ENCODE measurements around the gene NUP50.

Gene NUP50

DNA sequence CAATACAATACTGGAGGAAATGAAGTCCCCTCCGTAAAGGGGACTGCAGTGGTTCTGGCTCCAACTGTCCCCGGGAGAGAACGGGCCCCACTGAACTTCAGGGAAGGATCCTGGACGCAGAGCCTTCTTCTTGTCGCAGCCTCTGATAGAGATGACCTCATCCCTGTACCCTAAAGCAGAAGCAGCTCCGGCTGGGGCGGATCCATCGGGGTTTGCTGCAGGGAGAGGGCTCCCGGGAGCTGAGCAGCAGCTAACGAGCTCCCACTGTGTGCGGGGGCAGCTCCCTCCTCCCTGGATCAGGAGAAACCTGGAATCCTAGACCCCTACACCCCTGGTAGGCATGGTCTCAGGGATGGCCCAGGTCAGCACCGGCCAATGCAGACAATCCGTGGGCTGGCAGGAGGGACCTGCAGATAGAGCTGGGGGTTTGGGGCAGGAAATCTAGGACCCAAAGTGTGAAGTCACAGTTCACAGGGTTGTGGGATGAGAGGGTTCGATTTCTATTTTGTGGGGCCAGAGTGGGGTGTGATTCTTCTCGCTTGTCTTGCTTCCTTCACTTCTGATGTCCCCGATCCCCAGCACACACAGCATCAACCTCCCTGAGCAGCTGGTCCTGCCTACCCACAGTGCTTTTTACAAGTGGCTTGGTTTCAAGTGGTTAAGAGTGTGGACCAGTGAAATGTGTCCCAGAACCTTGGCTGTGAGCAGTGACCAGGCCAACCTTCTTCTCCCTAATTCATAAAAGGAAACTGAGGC, 64.1 kb downstream of the NUP50 start:
- no peak for DNase-seq (ENCODE audit: extremely low read depth in 1 of 2, low read depth in 1 of 2)

DNA sequence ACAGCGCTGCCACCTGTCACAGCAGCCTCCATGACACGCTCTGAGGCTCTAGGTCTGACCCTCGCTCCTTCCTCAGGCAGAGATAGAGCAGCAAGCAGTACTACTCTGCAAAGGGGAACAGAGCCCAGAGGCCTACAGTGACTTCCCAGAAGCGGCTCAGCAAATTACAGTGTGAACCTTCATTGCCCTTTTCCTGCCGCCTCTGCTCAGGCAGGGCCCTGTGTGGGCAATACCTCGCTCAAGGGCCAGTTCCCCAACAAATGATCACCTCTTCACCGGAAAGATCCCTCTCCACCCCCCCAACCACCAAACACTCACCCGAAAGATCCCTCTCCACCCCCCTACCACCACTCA, 64.7 kb downstream of the NUP50 start:
- DNase-seq (ENCODE audit: extremely low read depth in 1 of 2, low read depth in 1 of 2), result no peak

DNA sequence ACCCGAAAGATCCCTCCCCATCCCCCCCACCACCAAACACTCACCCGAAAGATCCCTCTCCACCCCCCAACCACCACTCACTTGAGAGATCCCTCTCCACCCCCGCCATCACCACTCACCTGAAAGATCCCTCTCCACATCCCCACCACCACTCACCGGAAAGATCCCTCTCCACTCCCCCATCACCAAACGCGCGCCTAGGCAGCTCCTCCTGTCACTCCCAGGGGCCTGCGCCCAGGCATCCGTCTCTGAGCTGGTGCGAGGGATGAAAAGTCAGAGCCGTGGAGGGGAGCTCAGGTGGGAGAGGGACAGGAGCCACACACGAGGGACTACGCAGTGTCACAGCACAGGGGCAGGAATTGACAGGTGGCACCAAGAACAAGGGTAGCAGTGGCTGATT, 65.5 kb downstream of the NUP50 start:
- DNase-seq (ENCODE audit: extremely low read depth in 1 of 2, low read depth in 1 of 2), result no peak

DNA sequence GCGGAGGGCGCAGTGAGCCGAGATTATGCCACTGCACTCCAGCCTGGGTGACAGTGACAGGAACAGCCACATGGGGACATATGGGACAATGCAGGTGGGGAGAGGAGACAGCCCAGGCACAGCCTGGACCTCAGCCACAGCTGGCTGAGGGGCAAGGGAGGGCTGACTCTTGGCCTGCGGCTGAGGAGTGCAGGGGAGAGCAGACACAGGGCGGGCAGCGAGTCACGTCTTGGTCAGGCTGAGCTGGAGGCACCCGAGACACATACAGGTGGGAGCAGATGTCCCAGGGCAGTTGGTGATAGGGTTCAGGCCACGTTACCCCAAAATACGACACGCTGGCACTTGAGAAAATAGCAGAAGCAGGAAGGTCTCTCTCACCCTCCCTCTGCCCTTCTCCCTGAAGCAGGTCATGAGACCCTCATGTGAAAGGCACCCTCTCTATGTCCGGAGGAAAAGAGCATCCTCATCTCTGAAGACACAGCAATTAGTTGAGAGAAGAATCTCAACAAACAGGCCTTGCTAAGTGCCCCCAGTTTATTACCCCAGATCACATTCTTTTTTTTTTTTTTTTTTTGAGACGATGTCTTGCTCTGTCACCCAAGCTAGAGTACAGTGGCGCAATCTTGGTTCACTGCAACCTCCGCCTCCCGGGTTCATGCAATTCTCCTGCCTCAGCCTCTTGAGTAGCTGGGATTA, 66.4 kb downstream of the NUP50 start:
- no peak for DNase-seq (ENCODE audit: extremely low read depth in 1 of 2, low read depth in 1 of 2)

DNA sequence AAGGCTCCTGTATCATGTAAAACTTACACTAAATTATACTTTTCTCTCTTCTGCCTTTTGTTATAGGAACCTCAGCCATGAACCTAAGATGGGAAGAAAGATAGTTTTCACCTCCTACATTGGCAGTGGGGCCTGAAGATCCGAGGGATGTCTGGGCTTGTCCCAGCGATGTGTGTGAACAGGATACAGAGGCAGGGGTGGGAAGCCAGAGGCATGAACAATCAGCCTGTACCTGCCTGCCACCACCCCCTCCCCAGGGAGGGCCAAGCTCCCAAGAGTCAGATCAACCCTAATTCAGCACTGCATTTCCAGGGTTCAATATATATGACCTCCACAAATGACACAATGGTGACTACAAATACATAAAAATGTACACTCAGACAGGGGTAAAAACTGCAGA, 67.6 kb downstream of the NUP50 start:
- no peak for DNase-seq (ENCODE audit: extremely low read depth in 1 of 2, low read depth in 1 of 2)

DNA sequence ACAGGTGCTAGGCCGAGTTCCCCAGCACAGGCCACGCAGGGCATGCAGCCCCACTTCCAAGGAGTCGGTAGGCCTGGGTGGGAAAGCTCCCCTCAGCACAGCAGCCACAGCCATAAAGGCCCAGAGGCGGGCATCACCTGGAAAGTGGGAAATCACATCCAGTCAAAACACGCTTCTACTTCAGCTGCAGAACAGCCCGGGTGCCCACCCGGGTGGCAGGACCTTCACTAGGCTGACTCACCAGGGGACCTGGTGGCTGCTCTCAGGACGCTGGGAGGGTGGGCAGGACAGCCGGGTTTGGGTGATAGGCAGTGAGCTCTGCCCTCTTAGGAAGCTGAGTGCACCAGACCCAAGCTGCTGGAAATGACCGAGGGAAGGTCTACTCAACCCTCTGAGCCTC, 69.7 kb downstream of the NUP50 start:
- no peak for DNase-seq (ENCODE audit: extremely low read depth in 1 of 2, low read depth in 1 of 2)

DNA sequence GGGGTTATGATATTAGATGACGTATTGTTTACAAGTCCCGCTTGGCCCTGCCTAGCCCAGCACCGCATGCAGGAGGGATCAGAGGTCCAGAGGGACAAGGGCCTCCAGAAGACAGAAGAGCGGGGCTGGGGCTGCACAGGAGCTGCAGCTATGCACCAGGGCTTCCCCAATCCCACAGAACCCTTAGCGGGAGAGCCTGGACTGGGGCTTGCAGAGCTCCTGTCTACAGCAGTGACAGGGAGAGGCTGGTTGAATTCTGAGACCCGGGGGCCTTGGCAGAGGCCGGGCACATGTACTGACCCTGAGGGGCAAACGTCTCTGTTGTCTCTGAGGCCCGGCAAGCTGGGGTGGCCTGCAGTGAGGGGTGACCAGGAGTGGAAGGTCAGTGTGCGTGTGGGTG, 70.1 kb downstream of the NUP50 start:
- DNase-seq (ENCODE audit: extremely low read depth in 1 of 2, low read depth in 1 of 2), result no peak

DNA sequence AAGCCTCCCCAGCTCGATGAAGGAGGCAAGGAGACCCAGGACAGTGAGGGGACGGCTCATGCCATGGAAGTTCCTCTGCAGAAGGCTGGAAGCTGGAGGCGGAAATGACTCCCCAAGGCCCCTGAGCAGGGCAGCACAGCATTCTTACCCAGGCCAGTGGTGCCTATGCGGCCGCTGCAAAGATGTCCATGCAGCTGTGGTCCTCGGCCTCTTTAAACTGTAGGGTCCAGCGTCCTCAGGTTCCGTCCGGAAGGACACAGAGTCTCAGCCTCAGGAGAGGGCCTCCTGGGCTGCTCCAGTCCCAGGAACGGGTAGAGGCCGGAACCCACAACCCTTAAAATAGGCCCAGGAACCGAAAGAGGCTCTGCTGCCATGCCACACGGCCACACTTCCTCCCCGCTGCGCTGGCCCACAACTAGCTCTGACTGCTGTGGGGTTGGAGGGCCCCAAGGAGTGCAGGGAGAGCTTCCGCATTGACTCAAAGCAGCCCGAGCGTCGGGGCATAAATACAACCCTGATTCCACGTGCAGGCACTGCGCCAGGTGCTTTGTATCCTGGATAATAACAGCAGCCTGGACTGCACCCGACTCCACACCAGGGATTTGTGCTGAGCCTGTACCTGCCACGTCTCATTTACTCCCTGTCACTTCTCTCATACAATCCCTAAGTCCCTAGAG, 71.5 kb downstream of the NUP50 start:
- DNase-seq (ENCODE audit: extremely low read depth in 1 of 2, low read depth in 1 of 2), result no peak

DNA sequence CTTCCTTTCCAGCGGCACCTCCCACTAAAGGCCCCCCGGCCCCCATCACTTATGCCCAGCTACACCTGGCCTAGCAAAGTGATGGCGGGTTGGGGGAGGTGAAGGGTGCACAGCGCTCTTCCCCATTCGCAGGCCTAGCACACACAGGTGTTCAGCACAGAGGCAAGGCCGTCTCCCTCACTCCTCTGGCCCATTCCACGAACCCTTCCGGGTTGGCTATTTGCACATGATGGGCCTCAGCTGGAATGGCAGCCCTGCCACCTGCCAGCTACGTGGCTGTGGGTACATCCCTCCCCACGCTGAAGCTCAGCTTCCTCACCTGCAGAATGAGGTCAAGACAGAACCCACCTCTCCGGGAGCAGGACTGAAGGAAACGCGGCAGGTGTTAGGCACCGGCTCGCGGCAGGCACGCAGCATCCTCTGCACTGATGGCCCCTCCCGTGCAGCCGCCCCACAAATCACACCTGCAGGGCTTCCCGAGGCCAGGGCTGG, 72.2 kb downstream of the NUP50 start:
- DNase-seq (ENCODE audit: extremely low read depth in 1 of 2, low read depth in 1 of 2), result no peak

DNA sequence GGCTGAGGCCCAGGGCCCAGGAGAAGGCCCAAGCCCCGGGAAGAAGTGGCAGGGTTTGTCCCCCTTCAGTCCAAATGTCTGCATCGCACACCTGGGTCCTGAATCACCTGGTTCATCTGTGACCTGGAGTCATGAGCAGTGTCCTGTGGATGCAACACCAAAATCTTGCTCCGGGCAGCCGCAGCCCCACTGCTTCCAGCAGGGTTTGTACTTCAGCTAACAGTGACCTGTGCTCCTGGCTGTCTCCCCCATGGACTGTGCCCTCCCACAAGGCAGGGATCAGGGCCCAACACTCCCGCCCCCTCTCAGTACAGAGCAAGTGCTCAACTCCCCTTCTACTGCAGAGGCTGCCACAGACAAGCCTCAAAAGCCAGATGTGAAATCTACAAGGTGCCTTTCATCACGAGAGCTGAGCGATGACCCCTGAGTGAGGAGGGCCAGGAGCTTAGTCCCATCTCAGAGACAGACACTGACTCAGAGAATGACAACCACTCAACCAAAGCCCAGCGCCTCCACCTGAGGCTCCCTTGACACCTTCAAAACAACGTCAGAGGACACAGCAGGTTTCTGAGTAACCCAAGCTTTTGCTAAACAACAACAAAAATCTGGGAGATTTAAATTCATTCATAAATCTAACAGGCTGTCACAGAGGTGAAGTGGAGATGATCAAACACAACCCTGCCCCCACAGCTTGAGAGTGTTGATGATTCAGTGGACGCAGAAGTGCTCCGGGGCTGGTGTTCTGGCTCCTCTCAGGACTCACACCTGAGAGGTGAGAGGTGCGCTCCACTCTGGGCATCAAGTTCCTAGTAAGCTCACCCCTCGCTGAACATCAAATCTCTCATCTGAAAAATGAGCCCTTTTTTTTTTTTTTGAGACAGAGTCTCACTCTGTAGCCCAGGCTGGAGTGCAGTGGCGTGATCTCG, 73.6 kb downstream of the NUP50 start:
- DNase-seq (ENCODE audit: extremely low read depth in 1 of 2, low read depth in 1 of 2), result no peak

Data from activated CD8-positive, alpha-beta memory T cell treated with anti-CD3 and anti-CD28 coated beads for 1 hour (primary cell).